GM18505 (cell line): ENCODE data around the gene AUTS2.
"Not testable (repeated sequence)": the region's sequence is repeated elsewhere in the genome, so short reads cannot be mapped to it uniquely, and the experiment has no call there.

Experiments used
- ATAC-seq: cut with Tn5 transposase; IDR thresholded peaks from one replicate; pipeline ENCODE4 v1.9.1; 2021; ENCODE audit not compliant: unreplicated experiment
- POLR2A ChIP-seq: IDR thresholded peaks from 4 replicates; pipeline ENCODE4 v1.6.1; 2011; ENCODE audit warnings: borderline replicate concordance; ENCODE audit not compliant: insufficient read depth, insufficient read length; ENCODE audit errors: extremely low read depth

AUTS2 gene

DNA sequence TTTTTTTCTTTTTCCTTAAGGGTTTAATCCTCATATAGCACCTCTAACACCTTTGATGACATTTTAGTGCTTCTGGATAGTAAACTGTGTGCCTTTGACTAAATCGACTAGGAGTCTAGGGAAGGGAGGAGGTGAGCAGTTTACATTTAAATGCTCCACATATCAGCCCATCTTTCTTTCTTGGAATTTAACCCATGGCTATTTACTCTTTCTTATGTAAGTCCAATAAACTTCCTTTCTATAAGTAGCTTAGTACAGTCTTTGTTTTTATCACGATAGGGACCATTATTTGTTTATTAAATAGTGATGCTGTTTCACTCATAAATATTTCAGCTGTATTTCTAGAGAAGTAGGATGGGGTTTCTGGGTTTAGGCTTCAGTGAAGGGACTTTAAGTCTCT, 669.9 kb downstream of the AUTS2 start:
- no peak for ATAC-seq
- no peak for TF ChIP-seq POLR2A

- ATAC-seq = no peak
- no peak for TF ChIP-seq POLR2A
Measured at GRCh38 chr7:70270149-70270548, 671.9 kb downstream of the AUTS2 start.

DNA sequence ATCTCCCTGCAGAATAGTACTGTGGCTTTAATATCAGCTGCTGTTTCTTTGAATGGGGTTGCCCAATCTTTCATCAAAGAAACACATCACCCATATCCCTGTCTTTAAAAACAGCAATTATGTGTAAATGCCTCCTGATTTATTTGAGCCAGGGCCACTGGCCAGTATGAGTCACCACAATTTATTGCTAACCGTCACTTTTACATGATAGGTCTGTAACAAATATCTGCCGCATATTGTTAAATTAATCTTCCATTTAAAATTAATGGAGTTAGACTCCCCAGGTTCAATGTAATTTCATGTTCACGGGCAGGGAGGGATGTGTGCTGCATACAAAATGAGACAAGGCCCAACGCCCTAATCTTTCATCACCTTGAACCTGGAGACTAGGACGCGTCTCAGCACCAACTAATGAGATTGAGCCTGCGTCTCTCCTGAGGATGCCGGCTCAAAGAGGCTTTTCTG, 673.4 kb downstream of the AUTS2 start:
- no peak for ATAC-seq
- TF ChIP-seq POLR2A = no peak

GRCh38 chr7:70275570-70275969, 677.3 kb downstream of the AUTS2 start:
- ATAC-seq = not testable (repeated sequence)

- no peak for ATAC-seq
- no peak for TF ChIP-seq POLR2A
Measured at GRCh38 chr7:70285187-70285586, 686.9 kb downstream of the AUTS2 start.

DNA sequence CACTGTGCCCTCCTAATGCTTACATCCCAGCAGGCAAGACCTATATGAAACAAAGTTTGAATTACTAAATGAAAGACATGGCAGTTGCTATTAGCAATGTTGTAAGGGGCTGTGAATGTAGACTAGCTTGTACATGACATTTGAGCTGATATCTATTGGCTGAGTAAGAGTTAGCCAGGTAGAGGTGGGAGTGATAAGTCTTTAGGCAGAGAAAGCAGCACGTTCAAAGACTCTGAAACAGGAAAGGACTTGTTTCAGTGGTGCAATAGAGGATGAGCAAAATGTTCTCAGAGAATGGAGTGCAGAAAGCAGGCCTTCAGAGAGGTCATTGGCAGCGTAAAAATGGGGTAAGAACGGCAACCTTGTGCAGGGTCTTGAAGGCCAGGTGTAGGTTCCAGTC, 687.6 kb downstream of the AUTS2 start:
- no peak for TF ChIP-seq POLR2A
- ATAC-seq = no peak

DNA sequence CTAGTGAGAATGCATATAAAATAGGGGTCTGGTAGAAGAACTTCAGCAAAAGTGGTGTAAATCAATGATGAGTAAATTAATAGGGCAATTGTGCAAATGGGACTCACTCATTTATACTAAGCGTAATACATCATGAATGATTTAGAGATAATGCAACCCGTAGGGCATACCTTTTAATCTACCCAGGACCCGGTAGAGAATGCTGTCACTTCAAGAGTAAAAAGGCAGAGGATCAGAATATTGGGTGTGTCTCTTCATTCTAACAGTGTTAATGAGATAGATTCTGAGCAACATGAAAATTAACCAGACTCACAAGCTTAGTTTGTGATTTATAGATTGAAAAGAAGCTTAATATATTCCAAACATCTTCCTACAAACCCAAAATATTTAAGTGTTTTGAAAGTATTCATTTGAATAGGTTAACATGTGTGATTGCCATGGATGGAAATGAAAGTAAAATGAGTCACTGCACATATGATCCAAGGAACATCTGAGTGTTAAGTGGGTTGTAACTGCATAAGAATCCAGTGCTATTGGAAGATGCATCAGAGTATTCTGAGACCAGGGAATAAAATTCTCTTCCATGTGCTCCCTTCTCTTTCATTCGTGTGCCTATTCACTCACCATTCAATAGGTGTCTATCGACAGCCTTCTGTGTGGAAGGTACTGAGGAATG, 690.6 kb downstream of the AUTS2 start:
- no peak for ATAC-seq
- TF ChIP-seq POLR2A = no peak

DNA sequence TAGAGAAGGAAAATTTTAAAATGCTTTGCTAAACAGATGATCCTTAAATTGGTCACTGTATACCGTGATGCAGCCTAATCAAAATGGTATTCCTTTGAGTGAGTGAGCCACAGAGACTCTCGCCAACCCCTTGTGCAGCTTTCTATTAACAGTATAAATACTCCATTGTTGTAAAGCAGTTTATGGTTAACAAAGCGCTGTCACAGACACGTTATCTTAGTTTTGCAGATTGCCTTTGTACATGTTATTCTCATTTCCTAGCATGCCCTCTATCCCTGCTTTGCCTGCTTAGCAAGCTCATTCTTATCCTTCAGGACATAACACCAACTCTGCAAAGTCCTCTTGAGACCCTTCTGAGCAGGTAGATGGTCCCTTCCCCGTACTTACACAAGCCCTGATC, 694.4 kb downstream of the AUTS2 start:
- ATAC-seq = no peak
- no peak for TF ChIP-seq POLR2A

DNA sequence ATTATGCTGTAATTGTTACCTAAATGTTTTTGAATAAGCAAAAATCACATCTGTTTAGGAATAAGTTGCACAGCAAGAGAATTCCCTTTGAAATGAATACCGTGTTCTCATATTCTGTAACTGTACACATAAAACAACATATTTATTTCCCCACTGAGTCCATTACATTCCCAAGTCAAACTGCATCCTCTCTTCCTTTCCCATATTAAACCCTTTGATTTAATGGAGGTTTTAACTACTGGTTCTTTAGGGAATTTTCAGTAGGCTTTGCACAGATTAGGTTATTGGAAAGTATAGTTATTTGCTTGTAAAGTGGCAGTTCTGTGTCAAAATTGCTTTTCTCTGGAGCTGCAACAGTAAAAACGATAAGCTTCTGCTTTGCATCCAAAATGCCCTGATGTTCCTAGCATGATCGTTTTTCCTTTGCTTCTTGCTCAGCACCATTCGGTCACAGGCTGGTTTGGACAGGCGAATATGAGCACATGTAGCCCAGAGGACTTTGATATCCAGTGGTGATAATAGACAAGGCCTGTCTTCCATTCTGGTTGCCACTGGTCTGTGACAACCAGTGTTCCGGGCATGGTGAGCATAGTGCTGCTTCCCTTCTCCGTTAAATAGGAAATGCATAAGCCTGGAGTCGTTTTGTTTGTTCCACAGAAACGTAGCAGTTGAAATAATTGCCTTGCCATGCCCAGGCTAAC, 696.1 kb downstream of the AUTS2 start:
- TF ChIP-seq POLR2A = no peak
- no peak for ATAC-seq

GRCh38 chr7:70298780-70299471, 700.7 kb downstream of the AUTS2 start:
- TF ChIP-seq POLR2A = no peak

DNA sequence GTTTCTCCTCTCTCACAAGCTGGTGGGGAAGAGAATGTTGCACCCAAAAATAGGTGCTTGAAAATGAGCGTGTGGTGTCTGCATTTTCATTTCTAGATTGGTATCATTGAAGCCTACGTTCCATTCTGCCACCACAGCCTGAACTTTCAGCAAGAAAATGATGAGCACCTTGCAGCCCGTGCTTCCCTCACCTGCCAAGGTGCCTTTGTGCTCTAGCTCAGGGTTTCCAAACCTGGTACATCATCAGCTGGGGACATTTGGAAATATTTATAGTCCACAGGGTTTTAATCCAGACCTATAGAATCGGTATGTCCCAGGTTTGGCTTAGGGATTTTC, 701.2 kb downstream of the AUTS2 start:
- ATAC-seq = no peak
- TF ChIP-seq POLR2A = no peak

More at GRCh38 chr7:70298780-70299471, 700.7 kb downstream of the AUTS2 start:
- no peak for ATAC-seq

DNA sequence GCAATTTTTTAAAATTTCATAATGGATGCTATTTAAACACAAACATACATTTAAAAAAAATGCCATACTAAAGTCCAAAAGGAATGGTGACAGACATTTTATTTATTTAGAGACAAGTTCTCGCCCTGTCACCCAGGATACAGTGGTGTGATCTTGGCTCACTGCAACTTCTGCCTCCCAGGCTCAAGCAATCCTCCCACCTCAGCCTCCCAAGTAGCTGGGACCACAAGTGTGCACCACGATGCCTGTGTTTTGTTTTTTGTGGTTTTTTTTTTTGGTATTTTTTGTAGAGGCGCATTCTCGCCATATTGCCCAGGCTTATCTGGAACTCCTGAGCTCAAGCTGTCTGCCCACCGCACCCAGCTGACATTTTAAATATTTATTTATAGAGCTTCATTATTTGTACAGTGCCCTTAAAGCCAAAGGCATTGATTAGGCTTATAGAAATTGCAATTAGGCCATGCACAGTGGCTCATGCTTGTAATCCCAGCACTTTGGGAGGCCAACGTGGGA, 703.5 kb downstream of the AUTS2 start:
- ATAC-seq = no peak
- no peak for TF ChIP-seq POLR2A

GRCh38 chr7:70303309-70303708, 705.0 kb downstream of the AUTS2 start:
- no peak for TF ChIP-seq POLR2A
- ATAC-seq = no peak

GRCh38 chr7:70303780-70304179, 705.5 kb downstream of the AUTS2 start:
- no peak for ATAC-seq

GRCh38 chr7:70306173-70306572, 707.9 kb downstream of the AUTS2 start:
- no peak for ATAC-seq
- no peak for TF ChIP-seq POLR2A

More at GRCh38 chr7:70303780-70304179, 705.5 kb downstream of the AUTS2 start:
- TF ChIP-seq POLR2A = no peak
